ENCODE data around the gene MFSD6L. TPM values are rescaled to one million over a fixed set of nuclear protein-coding genes. Genes with fewer than 3 reads are reported as not detected.

Gene MFSD6L
- total RNA-seq, 2 experiments from 2014 or later: 0.22 TPM; not detected in 1

GRCh38 chr17:8844229-8845218 lies 45.4 kb upstream of the MFSD6L start:
- no peaks in the 10 kb centered on the region for H3K4me1 Mint-ChIP-seq (ENCODE audit: low read depth)
- no peak overlapping the region for H3K4me3 ChIP-seq (ENCODE audit: low read length)
- ChIA-PET POLR2A (interaction anchor here (0.6 kb wide), 1 partner anchor 18 kb away, joined by 3 read pairs; no protein-coding TSS in a partner anchor), CTCF (no interaction called here)
- no peaks in the 10 kb centered on the region for H3K9me3 ChIP-seq (ENCODE audit: control insufficient read depth in 1 of 2, insufficient read depth in 1 of 2, low read length in 2 of 2)
- no peaks in the 10 kb centered on the region for H3K36me3 ChIP-seq (ENCODE audit: insufficient read depth, low read length)
- H3K27me3 ChIP-seq (ENCODE audit: control insufficient read depth in 1 of 2, insufficient read depth in 2 of 2, low read length in 2 of 2): no peaks in the 10 kb centered on the region
- H3K9me3 Mint-ChIP-seq: no peaks in the 10 kb centered on the region
- TF ChIP-seq CTCF (IDR thresholded peaks at IDR 0.05): no peak
- intact Hi-C loops (cut with DNase I, micrococcal nuclease): no loop called here
- H3K4me3 Mint-ChIP-seq: no peak overlapping the region
- no peak overlapping the region for H3K27ac Mint-ChIP-seq
- no peaks in the 10 kb centered on the region for H3K4me1 ChIP-seq (ENCODE audit: insufficient read depth, low read length)
- no peaks in the 10 kb centered on the region for H3K27me3 Mint-ChIP-seq
- no peak for DNase-seq
- H3K27ac ChIP-seq (ENCODE audit: low read depth in 1 of 2, low read length in 2 of 2): no peak overlapping the region
- no peaks in the 10 kb centered on the region for H3K36me3 Mint-ChIP-seq (ENCODE audit: low read depth)
- no peak for ATAC-seq (ENCODE audit: poor library complexity)

- no peak for ATAC-seq (ENCODE audit: poor library complexity)
- ChIA-PET CTCF (no interaction called here), POLR2A (no interaction called here)
- Histone ChIP-seq H3K4me1 (ENCODE audit: insufficient read depth, low read length) (no peaks in the 10 kb centered on the region), H3K4me3 (ENCODE audit: low read length) (no peak overlapping the region), H3K27ac (ENCODE audit: low read depth in 1 of 2, low read length in 2 of 2) (no peak overlapping the region), H3K9me3 (ENCODE audit: control insufficient read depth in 1 of 2, insufficient read depth in 1 of 2, low read length in 2 of 2) (no peaks in the 10 kb centered on the region), H3K27me3 (ENCODE audit: control insufficient read depth in 1 of 2, insufficient read depth in 2 of 2, low read length in 2 of 2) (no peaks in the 10 kb centered on the region), H3K36me3 (ENCODE audit: insufficient read depth, low read length) (no peaks in the 10 kb centered on the region)
- intact Hi-C loops (cut with DNase I, micrococcal nuclease): no loop called here
- Mint-ChIP-seq H3K9me3 (no peaks in the 10 kb centered on the region), H3K27me3 (no peaks in the 10 kb centered on the region), H3K27ac (no peak overlapping the region), H3K4me1 (ENCODE audit: low read depth) (no peaks in the 10 kb centered on the region), H3K36me3 (ENCODE audit: low read depth) (no peaks in the 10 kb centered on the region), H3K4me3 (no peak overlapping the region)
- no peak for TF ChIP-seq CTCF (IDR thresholded peaks at IDR 0.05)
- no peak for DNase-seq
Measured at GRCh38 chr17:8843344-8843743, 44.2 kb upstream of the MFSD6L start.

DNA sequence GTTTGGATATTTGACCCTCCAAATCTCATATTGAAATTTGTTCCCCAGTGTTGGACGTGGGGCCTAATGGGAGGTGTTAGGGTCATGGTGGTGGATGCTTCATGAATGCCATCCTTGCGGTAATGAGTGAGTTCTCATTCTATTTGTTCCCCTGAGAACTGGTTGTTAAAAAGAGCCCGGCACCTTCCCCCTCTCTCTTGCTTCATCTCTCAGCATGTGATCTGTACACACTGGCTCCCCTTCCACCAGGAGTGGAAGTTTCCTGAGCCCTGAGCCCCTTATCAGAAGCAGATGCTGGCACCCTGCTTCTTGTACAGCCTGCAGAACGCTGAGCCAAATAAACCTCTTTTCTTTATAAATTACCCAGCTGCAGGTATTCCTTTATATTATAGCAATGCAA lies 42.7 kb upstream of the MFSD6L start:
- no peak for ATAC-seq (ENCODE audit: poor library complexity)
- no peak for TF ChIP-seq CTCF (IDR thresholded peaks at IDR 0.05)
- POLR2A ChIA-PET: no interaction called here
- Mint-ChIP-seq H3K4me3 (no peak overlapping the region), H3K27me3 (no peaks in the 10 kb centered on the region), H3K9me3 (no peaks in the 10 kb centered on the region), H3K36me3 (ENCODE audit: low read depth) (no peaks in the 10 kb centered on the region), H3K4me1 (ENCODE audit: low read depth) (no peaks in the 10 kb centered on the region), H3K27ac (no peak overlapping the region)
- Histone ChIP-seq H3K4me3 (ENCODE audit: low read length) (no peak overlapping the region), H3K27me3 (ENCODE audit: control insufficient read depth in 1 of 2, insufficient read depth in 2 of 2, low read length in 2 of 2) (no peaks in the 10 kb centered on the region), H3K9me3 (ENCODE audit: control insufficient read depth in 1 of 2, insufficient read depth in 1 of 2, low read length in 2 of 2) (no peaks in the 10 kb centered on the region), H3K27ac (ENCODE audit: low read depth in 1 of 2, low read length in 2 of 2) (no peak overlapping the region), H3K4me1 (ENCODE audit: insufficient read depth, low read length) (no peaks in the 10 kb centered on the region), H3K36me3 (ENCODE audit: insufficient read depth, low read length) (no peaks in the 10 kb centered on the region)
- intact Hi-C loops (cut with DNase I, micrococcal nuclease): no loop called here
- DNase-seq: no peak
- CTCF ChIA-PET: no interaction called here
